Right ventricle myocardium superior (tissue), 1 donor: ENCODE data around the gene GRAMD1C. TPM values are rescaled to one million over a fixed set of nuclear protein-coding genes. Genes with fewer than 3 reads are reported as not detected.

Source experiments
- ATAC-seq: fragments of 200-7000 bp; cut with Tn5 transposase; one replicate; pipeline ENCODE4 v1.9.1; 2020; ENCODE audit warnings: mild to moderate bottlenecking; ENCODE audit not compliant: poor library complexity
- DNase-seq: peaks from one replicate; pipeline ENCODE4 v3.0.0-alpha.2; 2020
- intact Hi-C: fragments of 100-400 bp; cut with DNase I; formaldehyde crosslinking; loops from one replicate; pipeline ENCODE4 v1.11.2; 2022
- long read RNA-seq: library from polyadenylated mRNA; unstranded; transcript quantifications from one replicate; pipeline ENCODE4 v2.0.0, GENCODE V29; 2021
- total RNA-seq: library from RNA; stranded (reverse); fragmentation: NEBNext Ultra II Directional; extraction: Animal tissue kit (Norgen Biotek cat#: 25700); gene quantifications from one replicate; pipeline ENCODE4 v1.2.1, GENCODE V29; 2021
- donor health status: DM: no; HTN: yes; CAD: no; lungs with severe emphysema.

GRAMD1C gene
- total RNA-seq: 1.1 TPM
- long read RNA-seq, partial matches to known transcripts: 0 of 1 reads
- long read RNA-seq, other reads (novel, unspliced or antisense): 0 of 1 reads

GRCh38 chr3:113838631-113839209, at the start of gene GRAMD1C:
Gene GRAMD1C, plus strand, starts transcription at chr3:113838788. Its CDS starts 122 bp downstream, at chr3:113838910.
- intact Hi-C loops: no loop called here
- DNase-seq (peak; percentile 93), ATAC-seq (peak; percentile 99)

GRCh38 chr3:113791381-113791780, 47.2 kb upstream of the GRAMD1C start:
- intact Hi-C loops: no loop called here

GRCh38 chr3:113794526-113794925, 44.1 kb upstream of the GRAMD1C start:
- intact Hi-C loops: no loop called here
- DNase-seq (no peak), ATAC-seq (no peak)

More at GRCh38 chr3:113791381-113791780, 47.2 kb upstream of the GRAMD1C start:
- DNase-seq (no peak), ATAC-seq (no peak)

GRCh38 chr3:113795693-113796092, 42.9 kb upstream of the GRAMD1C start:
- ATAC-seq: no peak
- intact Hi-C loops: no loop called here

GRCh38 chr3:113802795-113803455, 35.7 kb upstream of the GRAMD1C start:
- ATAC-seq: no peak
- DNase-seq: no peak
- intact Hi-C loops: no loop called here

More at GRCh38 chr3:113795693-113796092, 42.9 kb upstream of the GRAMD1C start:
- DNase-seq: no peak

GRCh38 chr3:113804661-113805060, 33.9 kb upstream of the GRAMD1C start:
- DNase-seq (no peak), ATAC-seq (no peak)
- intact Hi-C loops: no loop called here

- DNase-seq (no peak), ATAC-seq (no peak)
- intact Hi-C loops: no loop called here
Observed at GRCh38 chr3:113805249-113805648, 33.3 kb upstream of the GRAMD1C start.

GRCh38 chr3:113812854-113813253, 25.7 kb upstream of the GRAMD1C start:
- DNase-seq (no peak), ATAC-seq (no peak)
- intact Hi-C loops: no loop called here

- intact Hi-C loops: no loop called here
- DNase-seq (no peak), ATAC-seq (no peak)
Observed at GRCh38 chr3:113819866-113820265, 18.7 kb upstream of the GRAMD1C start.

GRCh38 chr3:113825090-113825489, 13.5 kb upstream of the GRAMD1C start:
- intact Hi-C loops: no loop called here
- ATAC-seq: no peak
- DNase-seq: no peak

- DNase-seq (no peak), ATAC-seq (no peak)
- intact Hi-C loops: no loop called here
Observed at GRCh38 chr3:113828600-113828999, 10.0 kb upstream of the GRAMD1C start.

- DNase-seq: no peak
- intact Hi-C loops: no loop called here
- no peak for ATAC-seq
Observed at GRCh38 chr3:113829576-113830354, 8.8 kb upstream of the GRAMD1C start.

- intact Hi-C loops: no loop called here
- no peak for ATAC-seq
- DNase-seq: no peak
Observed at GRCh38 chr3:113831103-113831355, 7.6 kb upstream of the GRAMD1C start.

GRCh38 chr3:113832477-113833164, 6.0 kb upstream of the GRAMD1C start:
- ATAC-seq (no peak), DNase-seq (no peak)
- intact Hi-C loops: no loop called here

- DNase-seq (no peak), ATAC-seq (no peak)
- intact Hi-C loops: no loop called here
Observed at GRCh38 chr3:113834983-113835382, 3.6 kb upstream of the GRAMD1C start.

GRCh38 chr3:113839551-113839950, 963 bp downstream of the GRAMD1C start:
- ATAC-seq: no peak
- DNase-seq: no peak
- intact Hi-C loops: no loop called here

GRCh38 chr3:113844622-113845222, 6.1 kb downstream of the GRAMD1C start:
- intact Hi-C loops: loop anchor here (10.0 kb wide), 1 partner anchor 1970 kb away; no protein-coding TSS in a partner anchor
- ATAC-seq: no peak
- no peak for DNase-seq

- no peak for ATAC-seq
- intact Hi-C loops: loop anchor here (10.0 kb wide), 1 partner anchor 1968 kb away; no protein-coding TSS in a partner anchor
- DNase-seq: no peak
Observed at GRCh38 chr3:113847247-113847646, 8.7 kb downstream of the GRAMD1C start.
